HepG2 (cell line): ENCODE measurements around the gene TP53I3. TPM values are rescaled to one million over a fixed set of nuclear protein-coding genes. Genes with fewer than 3 reads are reported as not detected.
A peak's percentile ranks its signal among the peaks of the same experiment; 100 is the strongest.

Experiments
- ARID2 ChIP-seq: sonication (generic); formaldehyde crosslinking; IDR thresholded peaks from 2 replicates; pipeline ENCODE4 v1.8.1; 2022; ENCODE audit warnings: mild to moderate bottlenecking, missing genetic modification reagents, borderline replicate concordance
- ATF7-NPFF ChIP-seq: sonication (generic); formaldehyde crosslinking; IDR thresholded peaks from 2 replicates; pipeline ENCODE4 v1.8.1; 2023; ENCODE audit warnings: mild to moderate bottlenecking, low read depth, missing genetic modification reagents, moderate library complexity
- FOXA1 ChIP-seq, 2 experiments: fragments of 450-650 bp in 1 of 2; sonication (generic) in 1 of 2; formaldehyde crosslinking in 1 of 2; IDR thresholded peaks; 2 replicates each; pipeline versions ENCODE4 v1.4.0 to v1.6.1; 2016 to 2020; ENCODE audit warnings: missing genetic modification reagents in 1 of 2
- HNRNPUL1 ChIP-seq: fragments of 200-400 bp; formaldehyde crosslinking; IDR thresholded peaks from 2 replicates; pipeline ENCODE4 v1.6.1; 2017; ENCODE audit warnings: low read depth, mild to moderate bottlenecking, low read length, moderate library complexity
- MXI1 ChIP-seq: IDR thresholded peaks from 3 replicates; pipeline ENCODE4 v1.6.1; 2012; ENCODE audit warnings: low read depth, low read length, inconsistent platforms, borderline replicate concordance
- RBM22 ChIP-seq: fragments of 200-400 bp; formaldehyde crosslinking; optimal IDR thresholded peaks from 2 replicates; pipeline ENCODE3; 2017; ENCODE audit warnings: mild to moderate bottlenecking, low read length, moderate library complexity
- SIX4 ChIP-seq: sonication (generic); formaldehyde crosslinking; IDR thresholded peaks from 2 replicates; pipeline ENCODE4 v1.4.0; 2020; ENCODE audit warnings: missing genetic modification reagents
- SMAD1 ChIP-seq: sonication (generic); formaldehyde crosslinking; IDR thresholded peaks from 2 replicates; pipeline ENCODE4 v1.4.0; 2020; ENCODE audit warnings: missing genetic modification reagents, low read depth, mild to moderate bottlenecking, borderline replicate concordance
- SRSF1 ChIP-seq: fragments of 200-400 bp; formaldehyde crosslinking; optimal IDR thresholded peaks from 2 replicates; pipeline ENCODE3; 2017; ENCODE audit warnings: mild to moderate bottlenecking, low read depth, low read length, moderate library complexity
- STAG1 ChIP-seq: sonication (generic); formaldehyde crosslinking; IDR thresholded peaks from 2 replicates; pipeline ENCODE4 v1.4.0; 2020; ENCODE audit warnings: missing genetic modification reagents
- STAT6 ChIP-seq: sonication (generic); formaldehyde crosslinking; IDR thresholded peaks from 2 replicates; pipeline ENCODE4 v1.4.0; 2020; ENCODE audit warnings: missing genetic modification reagents, mild to moderate bottlenecking, borderline replicate concordance
- TCF7L2 ChIP-seq: IDR thresholded peaks from 2 replicates; pipeline ENCODE4 v1.6.1; 2011; ENCODE audit warnings: mild to moderate bottlenecking, low read depth, low read length, moderate library complexity
- TP53 ChIP-seq: sonication (generic); formaldehyde crosslinking; conservative IDR thresholded peaks from 2 replicates; pipeline ENCODE4 v1.4.0; 2020; ENCODE audit warnings: missing genetic modification reagents
- ZBTB21 ChIP-seq: sonication (generic); formaldehyde crosslinking; IDR thresholded peaks from 2 replicates; pipeline ENCODE4 v1.4.0; 2020; ENCODE audit warnings: missing genetic modification reagents
- ZBTB34 ChIP-seq: sonication (generic); formaldehyde crosslinking; IDR thresholded peaks from 2 replicates; pipeline ENCODE4 v1.8.0; 2022; ENCODE audit warnings: mild to moderate bottlenecking, missing genetic modification reagents
- ZFP62 ChIP-seq: sonication (generic); formaldehyde crosslinking; IDR thresholded peaks from 2 replicates; pipeline ENCODE4 v1.4.0; 2020; ENCODE audit warnings: missing genetic modification reagents
- ZNF354B ChIP-seq: sonication (generic); formaldehyde crosslinking; IDR thresholded peaks from 2 replicates; pipeline ENCODE4 v1.8.0; 2022; ENCODE audit warnings: mild to moderate bottlenecking, missing genetic modification reagents
- ZNF362 ChIP-seq: sonication (generic); formaldehyde crosslinking; IDR thresholded peaks from 2 replicates; pipeline ENCODE4 v1.4.0; 2020; ENCODE audit warnings: missing genetic modification reagents, mild to moderate bottlenecking, borderline replicate concordance
- ZNF367 ChIP-seq: sonication (generic); formaldehyde crosslinking; IDR thresholded peaks from 2 replicates; pipeline ENCODE4 v1.4.0; 2020; ENCODE audit warnings: missing genetic modification reagents, borderline replicate concordance
- ZNF510 ChIP-seq: sonication (generic); formaldehyde crosslinking; IDR thresholded peaks from 2 replicates; pipeline ENCODE4 v1.4.0; 2020; ENCODE audit warnings: low read depth, mild to moderate bottlenecking, missing genetic modification reagents
- ZNF562 ChIP-seq: sonication (generic); formaldehyde crosslinking; IDR thresholded peaks from 2 replicates; pipeline ENCODE4 v1.8.0; 2022; ENCODE audit warnings: missing genetic modification reagents, borderline replicate concordance
- ZNF740 ChIP-seq: sonication (generic); formaldehyde crosslinking; IDR thresholded peaks from 2 replicates; pipeline ENCODE4 v1.4.0; 2020; ENCODE audit warnings: missing genetic modification reagents
- ZNF746 ChIP-seq: sonication (generic); formaldehyde crosslinking; IDR thresholded peaks from 2 replicates; pipeline ENCODE4 v1.8.0; 2022; ENCODE audit warnings: mild to moderate bottlenecking, missing genetic modification reagents
- ZNF790 ChIP-seq: sonication (generic); formaldehyde crosslinking; IDR thresholded peaks from 2 replicates; pipeline ENCODE4 v1.8.0; 2022; ENCODE audit warnings: missing genetic modification reagents, mild to moderate bottlenecking, borderline replicate concordance
- polyA plus RNA-seq, 8 experiments: library from polyadenylated mRNA; depleted of rRNA in 3 of 8; stranded (reverse) in 7 of 8; unstranded in 1 of 8; fragments of >200 nt; fragmentation: Illumina TruSeq in 4 of 8; extraction: Trizol in 4 of 8; gene quantifications; 2 replicates each; pipeline versions ENCODE4 v1.2.1 to v1.2.3, GENCODE V29; 2011 to 2016; ENCODE audit warnings: low read depth in 4 of 8, missing spikeins in 1 of 8, mixed read lengths in 1 of 8; ENCODE audit not compliant: insufficient read depth in 1 of 8
- total RNA-seq, 5 experiments: library from RNA; depleted of rRNA; stranded (reverse); fragments of >200 nt; fragmentation: Illumina TruSeq; extraction: Trizol; gene quantifications; 2 replicates each; pipeline ENCODE4 v1.2.3, GENCODE V29; 2016; ENCODE audit warnings: low read depth in 1 of 5
- TF ChIP-seq, protein P1 (sequence below): IDR thresholded peaks from 2 replicates; pipeline ENCODE4 v1.6.1; 2016; ENCODE audit warnings: missing compliant biosample characterization, missing genetic modification reagents, borderline replicate concordance

The TP53I3 gene
- total and polyA plus RNA-seq, 2 of the 13 experiments (the other 11 are each of a cell fraction or from before 2014, with no cell fraction given), result 25.0 to 44.1 TPM

DNA sequence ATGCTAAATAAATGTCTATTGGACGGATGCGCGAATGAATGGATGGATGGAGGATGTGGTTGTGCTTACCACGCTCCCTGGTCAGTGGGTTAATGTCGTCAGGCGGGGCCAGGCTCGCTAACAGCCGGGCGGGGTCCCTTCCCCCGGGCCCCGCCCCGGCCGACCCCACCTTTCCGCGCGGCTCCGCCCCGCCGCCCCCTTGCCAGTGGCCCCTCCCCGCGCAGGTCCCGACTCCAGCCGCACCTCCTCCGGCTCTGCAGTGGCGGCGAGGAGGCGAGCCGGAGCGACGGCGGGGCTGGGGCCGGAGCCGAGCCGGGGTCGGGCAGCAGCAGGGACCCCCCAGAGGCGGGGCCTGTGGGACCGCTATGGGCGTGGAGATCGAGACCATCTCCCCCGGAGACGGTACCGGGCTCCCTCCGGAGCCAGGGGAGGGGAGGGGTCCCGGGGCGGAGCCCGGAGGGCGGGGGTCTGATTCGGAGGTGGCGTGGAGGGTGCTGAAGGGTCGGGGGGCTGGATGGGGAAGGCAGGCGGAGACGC, 35.1 kb downstream of the TP53I3 start, which contains the start of gene FKBP1B (continued):
- TF ChIP-seq ZBTB34 (CRISPR knock-in tag) (no peak), ZNF562 (no peak), ZNF790 (CRISPR knock-in tag) (no peak), STAT6 (CRISPR knock-in tag) (no peak), ZNF746 (CRISPR knock-in tag) (no peak), SMAD1 (no peak), ATF7-NPFF (CRISPR knock-in tag) (no peak), ZNF354B (CRISPR knock-in tag) (no peak), STAG1 (CRISPR knock-in tag) (no peak), ZNF740 (CRISPR knock-in tag) (no peak), ZNF362 (CRISPR knock-in tag) (no peak), HNRNPUL1 (no peak), MXI1 (0 out of 3 replicates have a peak, but pooled peaks have one; percentile 18), SRSF1 (no peak), ARID2 (CRISPR knock-in tag) (no peak), ZNF367 (no peak), TCF7L2 (no peak), FOXA1 (IDR thresholded peaks at IDR 0.05) (no peak), FOXA1 (CRISPR knock-in tag; IDR thresholded peaks at IDR 0.05) (no peak), RBM22 (no peak), ZNF510 (CRISPR knock-in tag) (no peak), ZBTB21 (CRISPR knock-in tag) (no peak), ZFP62 (no peak), TP53 (CRISPR knock-in tag) (no peak), SIX4 (no peak)
- TF ChIP-seq, protein P1, sequence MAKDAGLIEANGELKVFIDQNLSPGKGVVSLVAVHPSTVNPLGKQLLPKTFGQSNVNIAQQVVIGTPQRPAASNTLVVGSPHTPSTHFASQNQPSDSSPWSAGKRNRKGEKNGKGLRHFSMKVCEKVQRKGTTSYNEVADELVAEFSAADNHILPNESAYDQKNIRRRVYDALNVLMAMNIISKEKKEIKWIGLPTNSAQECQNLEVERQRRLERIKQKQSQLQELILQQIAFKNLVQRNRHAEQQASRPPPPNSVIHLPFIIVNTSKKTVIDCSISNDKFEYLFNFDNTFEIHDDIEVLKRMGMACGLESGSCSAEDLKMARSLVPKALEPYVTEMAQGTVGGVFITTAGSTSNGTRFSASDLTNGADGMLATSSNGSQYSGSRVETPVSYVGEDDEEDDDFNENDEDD (CRISPR knock-in tag), result no peak
